Neural cell (in vitro differentiated cells): Measurements from ENCODE around the gene TPSD1. TPM values are rescaled to one million over a fixed set of nuclear protein-coding genes. Genes with fewer than 3 reads are reported as not detected.

Experiments used
- H2AFZ ChIP-seq: fragments of 200-600, 300-800 bp; sonication (generic), shearing (Covaris generic); 2 replicates; pipeline ENCODE4 v1.6.0; 2014; ENCODE audit warnings: low read depth, mild to moderate bottlenecking, antibody characterized with exemption, low read length, moderate library complexity
- H3F3A ChIP-seq: fragments of 200-600 bp; shearing (Covaris generic); 2 replicates; pipeline ENCODE4 v1.6.1; 2016; ENCODE audit warnings: mild to moderate bottlenecking, moderate library complexity, mixed read lengths, antibody characterized with exemption, low read length; ENCODE audit not compliant: insufficient read depth, poor library complexity, severe bottlenecking
- H3K27ac ChIP-seq: fragments of 200-600, 300-800 bp; sonication (generic), shearing (Covaris generic); 2 replicates; pipeline ENCODE4 v1.5.1; 2014; ENCODE audit warnings: mild to moderate bottlenecking, low read length, moderate library complexity
- H3K27me3 ChIP-seq: fragments of 300-800, 200-600 bp; sonication (generic), shearing (Covaris generic); 2 replicates; pipeline ENCODE4 v1.6.0; 2014; ENCODE audit warnings: mild to moderate bottlenecking, low read depth, low read length, moderate library complexity; ENCODE audit not compliant: insufficient read depth
- H3K36me3 ChIP-seq: fragments of 300-800, 200-600 bp; sonication (generic), shearing (Covaris generic); 2 replicates; pipeline ENCODE4 v1.5.1; 2014; ENCODE audit warnings: mild to moderate bottlenecking, antibody characterized with exemption, low read length, moderate library complexity; ENCODE audit not compliant: insufficient read depth
- H3K4me2 ChIP-seq: fragments of 300-800, 200-600 bp; sonication (generic), shearing (Covaris generic); 2 replicates; pipeline ENCODE4 v1.6.0; 2014; ENCODE audit warnings: mild to moderate bottlenecking, low read length
- H3K4me3 ChIP-seq: fragments of 300-800, 200-600 bp; sonication (generic), shearing (Covaris generic); 2 replicates; pipeline ENCODE4 v1.5.1; 2014; ENCODE audit warnings: mild to moderate bottlenecking, low read length, moderate library complexity
- H3K79me2 ChIP-seq: fragments of 200-600 bp; shearing (Covaris generic); replicated peaks from 2 replicates; pipeline ENCODE4 v1.6.0; 2014; ENCODE audit warnings: mild to moderate bottlenecking, low read length, moderate library complexity; ENCODE audit not compliant: insufficient read depth
- H3K9ac ChIP-seq: fragments of 300-800, 200-600 bp; sonication (generic), shearing (Covaris generic); 2 replicates; pipeline ENCODE4 v1.6.1; 2016; ENCODE audit warnings: mild to moderate bottlenecking, low read length, mixed read lengths
- H3K9me2 ChIP-seq: fragments of 200-600 bp; shearing (Covaris generic); 2 replicates; pipeline ENCODE4 v1.6.1; 2016; ENCODE audit warnings: mild to moderate bottlenecking, low read length, mixed read lengths; ENCODE audit not compliant: insufficient read depth
- H3K9me3 ChIP-seq: fragments of 200-600, 300-800 bp; sonication (generic), shearing (Covaris generic); 2 replicates; pipeline ENCODE4 v1.6.1; 2016; ENCODE audit warnings: mild to moderate bottlenecking, mixed run types, low read length, moderate library complexity, mixed read lengths
- H4K20me1 ChIP-seq: fragments of 200-600 bp; shearing (Covaris generic); 2 replicates; pipeline ENCODE4 v1.6.1; 2016; ENCODE audit warnings: mild to moderate bottlenecking, mixed run types; ENCODE audit not compliant: insufficient read depth
- EP300 ChIP-seq: fragments of 450-650 bp; conservative IDR thresholded peaks from 2 replicates; pipeline ENCODE4 v1.6.1; 2014; ENCODE audit warnings: antibody characterized with exemption, mild to moderate bottlenecking, moderate library complexity; ENCODE audit not compliant: poor library complexity, severe bottlenecking
- EZH2 ChIP-seq: fragments of 200-600, 300-800 bp; shearing (Covaris generic), sonication (generic); IDR thresholded peaks from 2 replicates; pipeline ENCODE4 v1.6.1; 2014; ENCODE audit warnings: antibody characterized with exemption, low read length, borderline replicate concordance, mild to moderate bottlenecking; ENCODE audit not compliant: insufficient read depth, poor library complexity, severe bottlenecking
- MXI1 ChIP-seq: fragments of 450-650 bp; conservative IDR thresholded peaks from 2 replicates; pipeline ENCODE4 v1.6.1; 2014; ENCODE audit warnings: antibody characterized with exemption, mild to moderate bottlenecking; ENCODE audit not compliant: poor library complexity, severe bottlenecking
- POLR2AphosphoS5 ChIP-seq: IDR thresholded peaks from 2 replicates; pipeline ENCODE4 v1.6.1; 2012
- RAD21 ChIP-seq: fragments of 450-650 bp; conservative IDR thresholded peaks from 2 replicates; pipeline ENCODE4 v1.6.1; 2014; ENCODE audit warnings: antibody characterized with exemption, mild to moderate bottlenecking, moderate library complexity
- SMC3 ChIP-seq: fragments of 450-650 bp; conservative IDR thresholded peaks from 2 replicates; pipeline ENCODE4 v1.6.1; 2014; ENCODE audit warnings: antibody characterized with exemption, mild to moderate bottlenecking, moderate library complexity; ENCODE audit not compliant: poor library complexity
- TAF1 ChIP-seq: IDR thresholded peaks from 2 replicates; pipeline ENCODE4 v1.6.1; 2012; ENCODE audit warnings: low read depth
- polyA plus RNA-seq: library from polyadenylated mRNA; depleted of rRNA; stranded (reverse); fragments of >200 nt; gene quantifications from 2 replicates; pipeline ENCODE4 v1.2.3, GENCODE V29; 2014
- TF ChIP-seq, protein P1 (sequence below): fragments of 450-650 bp; IDR thresholded peaks from 2 replicates; pipeline ENCODE4 v1.5.1; 2014; ENCODE audit warnings: antibody characterized with exemption, mild to moderate bottlenecking, moderate library complexity; ENCODE audit not compliant: poor library complexity, severe bottlenecking
- TF ChIP-seq, protein P2 (sequence below): IDR thresholded peaks from 2 replicates; pipeline ENCODE4 v1.6.1; 2012; ENCODE audit warnings: borderline replicate concordance

Gene TPSD1
- polyA plus RNA-seq, 1 donor from 2014 or later: not detected

DNA sequence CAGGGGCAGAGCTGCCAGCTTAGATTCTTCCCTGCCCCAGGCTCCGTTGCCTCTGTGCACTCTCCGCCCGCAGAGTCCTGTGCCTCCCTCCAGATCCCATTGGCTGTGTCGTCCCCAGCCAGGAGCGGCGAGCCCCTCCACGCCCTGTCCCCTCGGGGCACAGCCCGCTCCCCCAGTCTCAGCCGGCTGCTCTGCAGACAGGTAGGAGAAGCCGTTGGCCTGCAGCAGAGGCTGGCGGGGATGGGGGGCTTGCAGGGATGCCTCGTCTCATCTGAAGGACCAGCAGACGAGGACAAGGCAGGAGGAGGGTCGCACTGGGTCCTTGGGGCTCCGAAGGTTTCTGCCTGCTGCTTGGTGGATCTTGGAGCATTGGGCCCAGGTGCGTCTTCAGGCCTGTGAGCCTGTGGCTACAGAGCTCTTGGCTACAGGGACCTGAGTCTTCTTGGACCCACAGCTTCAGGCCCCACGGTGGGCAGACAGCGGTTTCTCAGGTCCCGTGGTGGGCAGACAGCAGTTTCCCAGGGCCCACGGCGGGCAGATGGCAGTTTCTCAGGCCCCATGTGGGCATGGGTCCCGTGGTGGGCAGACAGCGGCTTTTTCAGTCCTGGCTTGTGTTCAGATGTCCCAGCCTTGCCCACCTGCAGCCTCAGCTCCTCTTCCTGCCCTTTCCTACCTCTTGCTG, 36.8 kb upstream of the TPSD1 start:
- Histone ChIP-seq H3K4me2 (no peak overlapping the region), H3K27me3 (no peaks in the 10 kb centered on the region), H3K27ac (no peak overlapping the region), H2AFZ (no peak overlapping the region), H4K20me1 (no peaks in the 10 kb centered on the region), H3F3A (no peaks in the 10 kb centered on the region), H3K4me3 (no peak overlapping the region), H3K36me3 (no peaks in the 10 kb centered on the region), H3K79me2 (no peaks in the 10 kb centered on the region), H3K9me3 (no peaks in the 10 kb centered on the region), H3K9me2 (no peaks in the 10 kb centered on the region), H3K9ac (no peak overlapping the region)
- TF ChIP-seq TAF1: no peak
- no peak for TF ChIP-seq MXI1
- no peak for TF ChIP-seq EP300
- TF ChIP-seq, protein P1, sequence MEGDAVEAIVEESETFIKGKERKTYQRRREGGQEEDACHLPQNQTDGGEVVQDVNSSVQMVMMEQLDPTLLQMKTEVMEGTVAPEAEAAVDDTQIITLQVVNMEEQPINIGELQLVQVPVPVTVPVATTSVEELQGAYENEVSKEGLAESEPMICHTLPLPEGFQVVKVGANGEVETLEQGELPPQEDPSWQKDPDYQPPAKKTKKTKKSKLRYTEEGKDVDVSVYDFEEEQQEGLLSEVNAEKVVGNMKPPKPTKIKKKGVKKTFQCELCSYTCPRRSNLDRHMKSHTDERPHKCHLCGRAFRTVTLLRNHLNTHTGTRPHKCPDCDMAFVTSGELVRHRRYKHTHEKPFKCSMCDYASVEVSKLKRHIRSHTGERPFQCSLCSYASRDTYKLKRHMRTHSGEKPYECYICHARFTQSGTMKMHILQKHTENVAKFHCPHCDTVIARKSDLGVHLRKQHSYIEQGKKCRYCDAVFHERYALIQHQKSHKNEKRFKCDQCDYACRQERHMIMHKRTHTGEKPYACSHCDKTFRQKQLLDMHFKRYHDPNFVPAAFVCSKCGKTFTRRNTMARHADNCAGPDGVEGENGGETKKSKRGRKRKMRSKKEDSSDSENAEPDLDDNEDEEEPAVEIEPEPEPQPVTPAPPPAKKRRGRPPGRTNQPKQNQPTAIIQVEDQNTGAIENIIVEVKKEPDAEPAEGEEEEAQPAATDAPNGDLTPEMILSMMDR: no peak
- TF ChIP-seq POLR2AphosphoS5: no peak
- TF ChIP-seq RAD21: no peak
- no peak for TF ChIP-seq SMC3
- TF ChIP-seq EZH2: no peak
- TF ChIP-seq, protein P2, sequence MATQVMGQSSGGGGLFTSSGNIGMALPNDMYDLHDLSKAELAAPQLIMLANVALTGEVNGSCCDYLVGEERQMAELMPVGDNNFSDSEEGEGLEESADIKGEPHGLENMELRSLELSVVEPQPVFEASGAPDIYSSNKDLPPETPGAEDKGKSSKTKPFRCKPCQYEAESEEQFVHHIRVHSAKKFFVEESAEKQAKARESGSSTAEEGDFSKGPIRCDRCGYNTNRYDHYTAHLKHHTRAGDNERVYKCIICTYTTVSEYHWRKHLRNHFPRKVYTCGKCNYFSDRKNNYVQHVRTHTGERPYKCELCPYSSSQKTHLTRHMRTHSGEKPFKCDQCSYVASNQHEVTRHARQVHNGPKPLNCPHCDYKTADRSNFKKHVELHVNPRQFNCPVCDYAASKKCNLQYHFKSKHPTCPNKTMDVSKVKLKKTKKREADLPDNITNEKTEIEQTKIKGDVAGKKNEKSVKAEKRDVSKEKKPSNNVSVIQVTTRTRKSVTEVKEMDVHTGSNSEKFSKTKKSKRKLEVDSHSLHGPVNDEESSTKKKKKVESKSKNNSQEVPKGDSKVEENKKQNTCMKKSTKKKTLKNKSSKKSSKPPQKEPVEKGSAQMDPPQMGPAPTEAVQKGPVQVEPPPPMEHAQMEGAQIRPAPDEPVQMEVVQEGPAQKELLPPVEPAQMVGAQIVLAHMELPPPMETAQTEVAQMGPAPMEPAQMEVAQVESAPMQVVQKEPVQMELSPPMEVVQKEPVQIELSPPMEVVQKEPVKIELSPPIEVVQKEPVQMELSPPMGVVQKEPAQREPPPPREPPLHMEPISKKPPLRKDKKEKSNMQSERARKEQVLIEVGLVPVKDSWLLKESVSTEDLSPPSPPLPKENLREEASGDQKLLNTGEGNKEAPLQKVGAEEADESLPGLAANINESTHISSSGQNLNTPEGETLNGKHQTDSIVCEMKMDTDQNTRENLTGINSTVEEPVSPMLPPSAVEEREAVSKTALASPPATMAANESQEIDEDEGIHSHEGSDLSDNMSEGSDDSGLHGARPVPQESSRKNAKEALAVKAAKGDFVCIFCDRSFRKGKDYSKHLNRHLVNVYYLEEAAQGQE: no peak

DNA sequence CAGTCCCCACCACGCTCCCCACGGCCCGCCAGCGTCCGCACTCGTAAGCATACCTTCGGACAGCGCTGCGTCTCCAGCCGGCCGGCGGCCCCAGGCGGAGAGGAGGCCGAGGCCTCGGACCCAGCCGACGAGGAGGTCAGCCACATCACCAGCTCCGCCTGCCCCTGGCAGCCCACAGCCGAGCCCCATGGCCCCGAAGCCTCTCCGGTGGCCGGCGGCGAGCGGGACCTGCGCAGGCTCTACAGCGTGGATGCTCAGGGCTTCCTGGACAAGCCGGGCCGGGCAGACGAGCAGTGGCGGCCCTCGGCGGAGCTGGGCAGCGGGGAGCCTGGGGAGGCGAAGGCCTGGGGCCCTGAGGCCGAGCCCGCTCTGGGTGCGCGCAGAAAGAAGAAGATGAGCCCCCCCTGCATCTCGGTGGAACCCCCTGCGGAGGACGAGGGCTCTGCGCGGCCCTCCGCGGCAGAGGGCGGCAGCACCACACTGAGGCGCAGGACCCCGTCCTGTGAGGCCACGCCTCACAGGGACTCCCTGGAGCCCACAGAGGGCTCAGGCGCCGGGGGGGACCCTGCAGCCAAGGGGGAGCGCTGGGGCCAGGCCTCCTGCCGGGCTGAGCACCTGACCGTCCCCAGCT, 35.7 kb upstream of the TPSD1 start:
- Histone ChIP-seq H4K20me1 (no peaks in the 10 kb centered on the region), H2AFZ (no peak overlapping the region), H3K27me3 (no peaks in the 10 kb centered on the region), H3K9me2 (no peaks in the 10 kb centered on the region), H3K27ac (no peak overlapping the region), H3K36me3 (no peaks in the 10 kb centered on the region), H3K4me3 (no peak overlapping the region), H3K79me2 (no peaks in the 10 kb centered on the region), H3K9me3 (no peaks in the 10 kb centered on the region), H3F3A (no peaks in the 10 kb centered on the region), H3K4me2 (no peak overlapping the region), H3K9ac (no peak overlapping the region)
- no peak for TF ChIP-seq SMC3
- TF ChIP-seq TAF1: no peak
- TF ChIP-seq RAD21: no peak
- no peak for TF ChIP-seq EP300
- TF ChIP-seq EZH2: no peak
- TF ChIP-seq POLR2AphosphoS5: no peak
- TF ChIP-seq, protein P1: no peak
- TF ChIP-seq, protein P2: no peak
